ENCODE data around the gene FLACC1. TPM values are rescaled to one million over a fixed set of nuclear protein-coding genes. Genes with fewer than 3 reads are reported as not detected.
"Not testable (repeated sequence)": the region's sequence is repeated elsewhere in the genome, so short reads cannot be mapped to it uniquely, and the experiment has no call there.

Gene FLACC1
- total and polyA plus RNA-seq, 4 donors: 0.09 to 7.1 (median 1.1) TPM

DNA sequence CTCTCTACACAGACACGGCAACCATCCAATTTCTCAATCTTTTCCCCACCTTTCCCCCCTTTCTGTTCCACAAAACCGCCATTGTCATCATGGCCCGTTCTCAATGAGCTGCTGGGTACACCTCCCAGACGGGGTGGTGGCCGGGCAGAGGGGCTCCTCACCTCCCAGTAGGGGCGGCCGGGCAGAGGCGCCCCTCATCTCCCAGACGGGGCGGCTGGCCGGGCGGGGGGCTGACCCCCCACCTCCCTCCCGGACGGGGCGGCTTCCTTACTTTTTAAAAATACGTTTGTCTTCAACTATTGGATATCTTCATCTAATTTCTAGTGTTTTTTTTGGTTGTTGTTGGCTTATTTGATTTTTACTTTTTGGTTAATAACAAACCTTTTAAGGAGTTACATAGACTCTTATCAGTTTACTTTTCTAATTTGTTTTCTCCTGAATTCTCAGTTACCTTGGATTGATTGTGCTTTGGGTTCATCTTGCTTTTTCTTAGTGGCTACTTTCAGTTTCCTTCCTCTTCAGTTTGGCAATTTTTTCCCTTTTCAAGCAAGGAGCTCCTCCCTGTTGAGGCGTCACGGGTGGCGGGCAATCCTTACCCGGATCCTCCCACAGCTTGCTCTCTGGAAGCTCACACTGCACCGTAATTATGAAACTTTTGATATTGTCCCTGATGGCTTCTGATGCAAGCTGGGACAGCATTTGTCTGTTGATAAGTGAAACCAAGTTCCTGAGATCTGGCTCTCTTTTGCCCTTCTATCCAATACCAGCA is 117.8 kb downstream of the FLACC1 start:
- not testable (repeated sequence) for H3K36me3 ChIP-seq (ENCODE audit: control insufficient read depth in 4 of 4, insufficient read depth in 3 of 4, low read depth in 1 of 4, low read length in 3 of 4); H3K27ac ChIP-seq (ENCODE audit: low read depth in 1 of 2, low read length in 2 of 2); H3K27me3 ChIP-seq (ENCODE audit: control insufficient read depth in 4 of 4, insufficient read depth in 4 of 4, low read length in 3 of 4); H3K4me3 ChIP-seq (ENCODE audit: low read depth in 1 of 3, low read length in 3 of 3); DNase-seq (ENCODE audit: low spot score); H3K9ac ChIP-seq (ENCODE audit: low read depth in 1 of 2, low read length in 2 of 2); H3K9me3 ChIP-seq (ENCODE audit: control insufficient read depth in 4 of 4, low read length in 3 of 4)
- 89% methylated on average over 21 of the region's 21 CpGs for WGBS
- peaks cover 4 to 19% (median 7%) of the 10 kb centered on the region in 4 donors for H3K4me1 ChIP-seq (ENCODE audit: control insufficient read depth in 4 of 4, insufficient read depth in 4 of 4, low read length in 3 of 4)
- peak in 1 of 2 donors; percentile 6 for TF ChIP-seq RAD21 (IDR thresholded peaks at IDR 0.05)

Other genes with a start within 250 kb of the FLACC1 start
- gene CFLAR, start 241.2 kb downstream of the FLACC1 start, total RNA-seq: 100 to 1,000 TPM in 1 of 2 donors, 10 to 100 TPM in 1; 34.0 to 169 TPM
- gene CFLAR, start 241.2 kb downstream of the FLACC1 start, polyA plus RNA-seq: 10 to 100 TPM; 24.4 to 56.9 TPM
- gene CASP10, start 174.2 kb downstream of the FLACC1 start, total RNA-seq: 10 to 100 TPM in 1 of 2 donors, 1 to 10 TPM in 1; 8.7 to 13.6 TPM
- gene CASP10, start 174.2 kb downstream of the FLACC1 start, polyA plus RNA-seq: 1 to 10 TPM; 2.2 to 2.6 TPM
- 10 to 100 TPM; 12.2 to 15.1 TPM for gene CASP8, start 96.8 kb downstream of the FLACC1 start, total RNA-seq
- gene CASP8, start 96.8 kb downstream of the FLACC1 start, polyA plus RNA-seq: 1 to 10 TPM; 4.5 to 5.2 TPM
- 100 to 1,000 TPM in 1 of 2 donors, 10 to 100 TPM in 1; 18.7 to 207 TPM for gene TRAK2, start 94.1 kb upstream of the FLACC1 start, total RNA-seq
- gene TRAK2, start 94.1 kb upstream of the FLACC1 start, polyA plus RNA-seq: 1 to 10 TPM; 6.1 to 6.2 TPM
- gene STRADB, start 94.4 kb upstream of the FLACC1 start, total RNA-seq: 100 to 1,000 TPM in 1 of 2 donors, 10 to 100 TPM in 1; 56.1 to 199 TPM
- gene STRADB, start 94.4 kb upstream of the FLACC1 start, polyA plus RNA-seq: 10 to 100 TPM; 35.9 to 78.6 TPM